HCEC 1CT (cell line): Measurements from ENCODE around the gene CDKL1.

Experiments used
- DNase-seq: peaks from one replicate; pipeline ENCODE4 v3.0.0-alpha.2; 2017

Gene CDKL1

DNA sequence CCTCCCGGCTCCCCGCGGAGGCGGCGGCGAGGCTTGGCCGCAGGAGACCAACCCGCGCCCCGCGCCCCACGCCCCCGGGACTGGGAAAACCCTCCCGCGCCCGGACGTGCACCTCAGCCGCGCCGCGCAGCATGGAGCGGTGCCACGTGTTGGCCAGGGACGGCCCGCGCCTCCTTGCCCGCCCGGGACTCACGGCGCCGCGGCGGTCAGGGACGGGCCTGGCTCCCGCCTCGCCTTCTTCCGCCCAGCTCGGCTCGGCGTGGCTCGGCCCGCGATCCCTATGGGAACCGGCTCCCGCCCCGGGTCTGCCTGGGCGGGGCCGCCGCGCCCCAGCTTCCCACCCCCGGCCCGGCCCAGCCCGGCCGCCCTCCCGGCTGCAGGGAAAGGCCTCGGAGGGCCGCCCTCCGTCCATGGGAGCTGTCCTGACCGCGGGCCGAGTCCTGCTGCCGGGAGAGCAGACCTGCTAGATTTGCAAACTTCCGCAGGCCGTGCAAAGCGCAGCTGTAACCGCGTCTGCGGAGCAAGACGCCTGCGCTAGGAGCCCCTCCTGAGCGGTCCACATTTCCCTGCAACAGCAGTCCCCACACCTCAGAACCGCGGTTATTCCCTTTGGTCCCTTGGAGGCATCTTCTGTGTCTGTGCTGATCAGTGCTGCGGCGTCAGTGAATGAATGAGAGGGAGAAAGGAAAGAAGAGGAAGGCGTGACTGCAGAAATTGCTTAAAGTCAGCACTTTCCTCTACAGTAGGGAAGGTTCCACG is at the start of gene CDKL1:
TSS of gene CDKL1 (minus strand) at position 251 of the 759 bp plus-strand sequence. CDS start 1,013 bp downstream, outside the sequence.
- DNase-seq, result peak; percentile 77

- DNase-seq, result no peak
These were observed 37.8 kb upstream of the CDKL1 start for GRCh38 chr14:50434528-50434927.

- no peak for DNase-seq
These were observed 35.5 kb upstream of the CDKL1 start for GRCh38 chr14:50432131-50432530.

- DNase-seq, result no peak
These were observed 29.1 kb upstream of the CDKL1 start for GRCh38 chr14:50425816-50426215.

DNA sequence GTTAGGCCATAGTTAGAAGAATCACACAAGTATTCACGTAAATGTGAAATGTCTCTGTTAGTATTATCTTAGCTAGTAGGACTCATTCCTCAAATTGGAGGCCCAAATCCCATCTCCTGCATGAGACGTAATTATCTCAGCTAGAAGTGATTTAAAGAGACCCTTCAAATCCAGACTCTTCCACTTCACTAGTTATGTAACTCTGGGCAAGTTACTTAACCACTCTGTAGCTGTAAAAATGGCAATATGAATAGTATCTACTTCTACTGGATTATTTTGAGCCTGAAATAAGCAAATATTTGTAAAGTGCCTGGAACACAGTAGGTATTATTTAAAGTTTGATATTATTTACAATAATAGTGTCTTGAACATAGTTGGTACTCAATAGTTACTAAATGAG is 28.4 kb upstream of the CDKL1 start:
- DNase-seq, result no peak

DNA sequence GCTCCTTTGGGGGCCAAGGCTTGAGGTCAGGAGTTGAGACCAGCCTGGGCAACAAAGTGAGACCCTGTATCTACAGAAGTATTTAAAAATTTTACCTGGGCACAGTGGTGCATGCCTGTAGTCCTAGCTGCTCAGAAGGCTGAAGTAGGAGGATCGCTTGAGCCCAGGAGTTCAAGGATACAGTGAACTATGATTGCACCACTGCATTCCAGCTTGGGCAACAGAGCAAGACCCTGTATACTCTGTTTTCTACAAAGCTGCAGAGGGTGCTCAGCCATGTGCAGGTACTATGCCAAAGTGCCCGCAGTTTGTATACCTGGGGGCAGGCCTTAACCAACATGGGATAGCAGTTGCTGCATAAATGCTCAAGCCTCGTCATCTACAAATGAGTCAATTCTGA is 26.8 kb upstream of the CDKL1 start:
- no peak for DNase-seq

GRCh38 chr14:50421499-50421898 is 24.8 kb upstream of the CDKL1 start:
- DNase-seq, result no peak

- DNase-seq, result peak; percentile 14
These were observed 21.2 kb upstream of the CDKL1 start for GRCh38 chr14:50417853-50418252.

- DNase-seq, result peak; percentile 16
These were observed 14.2 kb upstream of the CDKL1 start for GRCh38 chr14:50410921-50411320.

DNA sequence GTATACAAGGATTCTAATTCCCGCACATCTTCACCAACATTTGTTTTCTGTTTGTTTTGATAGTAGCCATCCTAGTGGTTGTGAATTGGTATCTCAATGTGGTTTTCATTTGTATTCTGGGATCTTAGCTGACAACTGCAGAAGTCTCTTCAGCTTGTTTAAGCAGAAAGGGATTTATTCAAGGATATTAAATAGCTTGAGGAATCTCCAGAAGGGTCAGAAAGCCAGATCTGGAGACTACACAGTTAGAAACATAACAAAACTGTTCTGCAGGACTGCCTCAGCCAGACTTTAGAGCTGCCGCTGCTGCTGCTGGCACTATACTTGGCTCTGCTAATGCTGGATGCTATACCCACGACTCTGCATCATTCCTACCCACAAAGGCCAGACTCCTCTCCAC is 13.4 kb upstream of the CDKL1 start:
- DNase-seq, result no peak

GRCh38 chr14:50407111-50407812 is 10.6 kb upstream of the CDKL1 start:
- DNase-seq, result no peak

DNA sequence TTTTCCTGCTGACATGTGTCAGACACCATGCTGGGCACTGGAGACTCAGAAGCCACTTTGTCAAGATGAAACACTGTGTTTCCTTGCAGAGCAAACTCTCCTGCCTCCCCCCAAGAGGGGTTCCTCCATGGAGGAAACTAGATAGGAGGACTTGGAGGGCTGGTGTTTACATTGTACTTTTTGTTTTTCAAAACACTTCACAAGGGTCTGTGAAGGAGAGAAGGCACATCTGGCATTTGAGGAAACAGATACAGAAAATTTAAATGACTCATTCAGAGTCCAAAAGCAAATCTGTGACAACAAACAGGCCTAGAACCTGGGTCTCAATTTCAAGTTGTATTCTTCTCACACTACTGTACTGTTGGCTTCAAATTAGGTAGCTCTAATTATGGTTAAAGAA is 6.7 kb upstream of the CDKL1 start:
- peak; percentile 37 for DNase-seq

GRCh38 chr14:50402965-50403364 is 6.3 kb upstream of the CDKL1 start:
- peak; percentile 45 for DNase-seq

DNA sequence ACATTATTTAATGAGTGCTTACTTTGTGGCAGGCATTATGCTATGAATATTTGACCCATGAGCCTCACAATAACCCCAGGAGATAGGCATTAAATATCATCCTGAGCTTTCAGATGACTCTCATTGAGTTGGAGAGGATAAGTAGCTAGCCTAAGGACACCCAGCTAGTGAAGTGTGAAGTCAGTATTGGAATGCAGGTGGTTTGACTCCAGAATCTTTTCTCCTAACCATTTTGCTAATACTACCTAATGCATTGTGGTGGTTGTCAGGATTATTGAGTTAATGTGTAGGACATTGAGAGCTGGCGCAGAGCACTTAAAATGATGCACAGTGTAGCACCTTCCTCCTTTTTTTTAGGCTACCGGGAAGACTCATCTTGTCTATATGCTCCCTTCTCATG is 3.8 kb upstream of the CDKL1 start:
- DNase-seq, result no peak

- DNase-seq, result peak; percentile 26
These were observed 2.8 kb upstream of the CDKL1 start for GRCh38 chr14:50399251-50400032.

DNA sequence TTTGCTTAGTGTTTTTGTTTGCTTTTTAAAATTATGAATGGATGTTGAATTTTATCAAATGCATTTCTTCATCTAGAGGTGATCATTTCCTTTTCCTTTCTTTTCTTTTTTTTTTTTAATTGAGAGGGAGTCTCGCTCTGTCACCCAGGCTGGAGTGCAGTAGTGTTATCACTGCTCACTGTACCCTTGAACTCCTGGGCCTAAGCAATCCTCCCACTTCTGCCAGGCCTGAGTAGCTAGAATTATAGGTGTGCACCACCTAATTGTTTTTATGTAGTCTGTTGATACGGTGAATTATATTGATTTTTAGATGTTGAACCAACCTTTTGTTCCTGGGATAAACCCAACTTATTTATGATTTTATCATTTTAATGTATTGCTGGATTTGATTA is 1.5 kb upstream of the CDKL1 start:
- no peak for DNase-seq

- DNase-seq, result peak; percentile 47
These were observed 908 bp upstream of the CDKL1 start for GRCh38 chr14:50397390-50398188.

GRCh38 chr14:50395448-50395847 is 1.2 kb downstream of the CDKL1 start:
- DNase-seq, result peak; percentile 7

DNA sequence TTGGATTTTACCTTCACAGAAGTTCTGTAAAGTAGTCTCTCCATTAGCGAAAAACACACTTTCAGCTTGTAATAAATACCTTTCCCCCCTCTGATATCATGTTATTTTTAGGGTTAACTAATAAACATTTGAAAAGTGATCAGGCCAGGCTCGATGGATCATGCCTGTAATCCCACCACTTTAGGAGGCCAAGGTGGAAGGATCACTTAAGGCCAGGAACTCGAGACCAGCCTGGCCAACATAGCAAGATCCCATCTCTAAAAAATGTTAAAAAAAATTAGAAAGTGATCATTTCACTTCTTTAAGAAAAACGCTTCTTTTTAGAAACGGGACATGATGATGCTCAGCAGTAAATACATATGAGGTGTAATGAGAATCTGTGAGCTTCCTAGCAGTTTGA is 2.0 kb downstream of the CDKL1 start:
- no peak for DNase-seq

DNA sequence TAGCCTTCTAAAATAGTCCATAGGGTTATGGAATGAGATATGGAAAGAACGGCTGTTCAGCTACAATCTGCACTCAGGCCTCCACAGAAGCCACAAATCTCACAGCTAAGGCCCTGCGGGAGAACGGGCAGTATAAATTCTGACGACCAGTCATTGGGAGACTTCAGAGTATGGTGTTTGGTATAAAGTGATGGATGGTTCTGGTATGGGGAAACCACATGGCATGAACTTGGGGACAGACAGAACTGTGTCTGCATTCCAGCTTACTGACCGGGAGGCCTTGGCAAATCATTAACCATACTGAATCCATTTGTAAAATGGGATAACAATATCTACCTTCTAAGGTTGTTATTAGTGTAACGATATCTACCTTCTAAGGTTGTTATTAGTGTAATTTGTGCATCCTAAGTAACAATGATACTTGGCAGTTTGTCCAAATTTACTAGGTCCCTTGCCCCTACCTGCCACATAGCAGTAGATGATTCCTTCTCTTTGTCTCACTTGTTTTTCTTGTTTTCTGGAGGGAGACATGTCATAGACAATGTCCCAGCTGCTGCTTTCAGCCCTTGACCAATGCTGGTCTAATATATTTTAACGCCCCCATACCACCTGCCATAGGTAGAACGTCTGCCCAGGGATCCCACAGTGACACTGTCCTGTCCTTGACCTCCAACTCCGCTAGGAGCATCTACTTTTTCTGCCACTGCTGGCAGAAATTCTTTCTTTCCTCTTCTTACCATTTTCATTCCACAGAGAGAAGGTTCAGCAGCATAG is 6.8 kb downstream of the CDKL1 start:
- no peak for DNase-seq

DNA sequence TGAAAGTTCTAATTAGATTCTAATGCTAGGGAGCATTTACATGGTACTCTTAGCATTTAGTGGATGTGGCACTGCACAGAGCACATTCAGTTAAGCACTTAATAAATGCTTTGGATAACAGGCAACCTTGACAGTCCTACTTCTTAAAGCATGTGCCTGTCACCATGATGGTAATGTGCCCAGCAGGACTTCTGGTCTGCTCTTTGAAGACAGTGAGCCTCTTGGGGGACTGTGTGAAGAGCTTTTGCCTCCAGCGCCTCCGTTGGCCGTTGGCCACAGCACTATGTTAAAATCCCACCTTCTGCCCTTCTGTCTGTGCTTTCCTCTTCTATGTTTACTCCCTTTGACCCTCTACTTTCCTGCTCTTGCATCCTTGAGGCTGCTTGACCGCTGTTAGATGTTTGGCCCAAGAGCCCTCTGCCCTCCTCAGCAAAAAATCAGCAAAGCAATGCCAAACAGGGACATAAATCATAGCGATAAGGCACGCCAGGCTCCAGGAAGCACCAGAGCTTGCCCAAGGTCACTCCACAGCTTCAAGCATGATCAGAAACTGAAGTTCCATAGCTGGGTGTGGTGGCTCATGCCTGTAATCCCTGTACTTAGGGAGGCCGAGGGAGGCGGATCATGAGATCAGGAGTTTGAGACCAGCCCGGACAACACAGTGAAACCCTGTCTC is 8.3 kb downstream of the CDKL1 start:
- DNase-seq, result no peak
